PC-9 (cell line): ENCODE results near the gene YIPF2. TPM values are rescaled to one million over a fixed set of nuclear protein-coding genes. Genes with fewer than 3 reads are reported as not detected.

ENCODE experiments used
- BruUV-seq: library from RNA; stranded (reverse); fragments of 400-500 nt; replicated peaks from 2 replicates; lab custom pipeline; 2021; lab: Mats Ljungman, UMichigan
- CTCF ChIA-PET: fragments of 300-600 bp; sonication (Branson Sonifier 250); formaldehyde crosslinking; loops from one replicate; lab custom pipeline; 2022; ENCODE audit warnings: antibody characterized with exemption; lab: Charles Lee
- POLR2A ChIA-PET: fragments of 300-600 bp; sonication (Branson Sonifier 250); formaldehyde crosslinking; loops from one replicate; lab custom pipeline; 2022; ENCODE audit warnings: antibody characterized with exemption; ENCODE audit not compliant: unreplicated experiment; lab: Charles Lee
- DNase-seq, 2 experiments: peaks; one replicate each; pipeline versions ENCODE4 v3.0.0 to v3.0.0-alpha.2; 2015 to 2022; ENCODE audit warnings: mixed read lengths in 1 of 2
- H2AFZ ChIP-seq: fragments of 200-600 bp; sonication (generic); 2 replicates; pipeline ENCODE4 v1.8.1; 2017; ENCODE audit warnings: antibody characterized with exemption
- H3F3A ChIP-seq: fragments of 200-600 bp; sonication (generic); 2 replicates; pipeline ENCODE4 v1.8.1; 2017; ENCODE audit warnings: antibody characterized with exemption, mild to moderate bottlenecking, low read depth; ENCODE audit not compliant: insufficient read depth
- H3K27ac ChIP-seq: fragments of 200-600 bp; sonication (generic); 2 replicates; pipeline ENCODE4 v1.6.1; 2016; ENCODE audit warnings: mixed run types
- H3K27me3 ChIP-seq: fragments of 200-600 bp; sonication (generic); 2 replicates; pipeline ENCODE4 v1.6.1; 2016; ENCODE audit warnings: low read depth, mixed run types; ENCODE audit not compliant: insufficient read depth
- H3K36me3 ChIP-seq: fragments of 200-600 bp; sonication (generic); 2 replicates; pipeline ENCODE4 v1.6.1; 2016; ENCODE audit warnings: low read depth, mixed run types
- H3K4me1 ChIP-seq: fragments of 200-600 bp; sonication (generic); replicated peaks from 2 replicates; pipeline ENCODE4 v1.6.1; 2016; ENCODE audit warnings: mixed run types; ENCODE audit not compliant: insufficient read depth
- H3K4me2 ChIP-seq: fragments of 200-600 bp; sonication (generic); 2 replicates; pipeline ENCODE4 v1.6.1; 2017; ENCODE audit warnings: mixed run types
- H3K4me3 ChIP-seq: fragments of 200-600 bp; sonication (generic); 2 replicates; pipeline ENCODE4 v1.6.1; 2016; ENCODE audit warnings: mixed run types
- H3K79me2 ChIP-seq: fragments of 200-600 bp; sonication (generic); 2 replicates; pipeline ENCODE4 v1.6.1; 2017; ENCODE audit warnings: low read depth, mixed run types
- H3K9me2 ChIP-seq: fragments of 200-600 bp; sonication (generic); 2 replicates; pipeline ENCODE4 v1.8.1; 2017; ENCODE audit warnings: mild to moderate bottlenecking; ENCODE audit not compliant: insufficient read depth
- H3K9me3 ChIP-seq: fragments of 200-600 bp; sonication (generic); 2 replicates; pipeline ENCODE4 v1.8.1; 2016; ENCODE audit warnings: low read depth; ENCODE audit not compliant: insufficient read depth
- H4K20me1 ChIP-seq: fragments of 200-600 bp; sonication (generic); 2 replicates; pipeline ENCODE4 v1.8.1; 2017; ENCODE audit not compliant: insufficient read depth
- EZH2 ChIP-seq: fragments of 200-600 bp; sonication (generic); IDR thresholded peaks from 2 replicates; pipeline ENCODE4 v1.8.0; 2017; ENCODE audit warnings: antibody characterized with exemption, low read depth
- intact Hi-C: fragments of 100-400 bp; cut with micrococcal nuclease; formaldehyde crosslinking; loops from one replicate; pipeline ENCODE4 v1.10.0; 2022; ENCODE audit not compliant: unreplicated experiment
- total RNA-seq: library from RNA; stranded (reverse); gene quantifications from 2 replicates; pipeline ENCODE4 v1.2.3, GENCODE V29; 2021
- TF ChIP-seq, protein P1 (sequence below): fragments of 200-600 bp; sonication (generic); conservative IDR thresholded peaks from 2 replicates; pipeline ENCODE4 v1.6.1; 2017; ENCODE audit warnings: mixed run types, antibody characterized with exemption, mild to moderate bottlenecking, moderate library complexity

Gene YIPF2
- total RNA-seq, 1 experiment from 2014 or later = 60.2 TPM

GRCh38 chr19:10918359-10918758 is 10.1 kb downstream of the YIPF2 start:
- Histone ChIP-seq H3K4me1 (peaks cover 12% of the 10 kb centered on the region; the same call in 1 of the 2 replicates), H3F3A (peaks cover 49% of the 10 kb centered on the region), H3K36me3 (peaks cover 3% of the 10 kb centered on the region; the same call in 1 of the 2 replicates), H3K9me2 (no peaks in the 10 kb centered on the region), H2AFZ (no peak overlapping the region), H4K20me1 (0 out of 2 replicates have a peak, but pooled peaks cover 2% of the 10 kb centered on the region), H3K27me3 (no peaks in the 10 kb centered on the region), H3K4me2 (no peak overlapping the region), H3K4me3 (no peak overlapping the region), H3K79me2 (no peaks in the 10 kb centered on the region), H3K9me3 (no peaks in the 10 kb centered on the region), H3K27ac (no peak overlapping the region)
- ChIA-PET CTCF (no interaction called here), POLR2A (interaction anchor here (0.6 to 0.9 kb wide), 3 partner anchors 39 to 82 kb away, joined by 3 to 4 read pairs (median 4); partner anchors contain the start of gene TMED1)
- intact Hi-C loops = no loop called here
- no TSS peak for BruUV-seq
- peak in 1 of 2 experiments; percentile 9 for DNase-seq
- TF ChIP-seq EZH2 = no peak
- TF ChIP-seq, protein P1, sequence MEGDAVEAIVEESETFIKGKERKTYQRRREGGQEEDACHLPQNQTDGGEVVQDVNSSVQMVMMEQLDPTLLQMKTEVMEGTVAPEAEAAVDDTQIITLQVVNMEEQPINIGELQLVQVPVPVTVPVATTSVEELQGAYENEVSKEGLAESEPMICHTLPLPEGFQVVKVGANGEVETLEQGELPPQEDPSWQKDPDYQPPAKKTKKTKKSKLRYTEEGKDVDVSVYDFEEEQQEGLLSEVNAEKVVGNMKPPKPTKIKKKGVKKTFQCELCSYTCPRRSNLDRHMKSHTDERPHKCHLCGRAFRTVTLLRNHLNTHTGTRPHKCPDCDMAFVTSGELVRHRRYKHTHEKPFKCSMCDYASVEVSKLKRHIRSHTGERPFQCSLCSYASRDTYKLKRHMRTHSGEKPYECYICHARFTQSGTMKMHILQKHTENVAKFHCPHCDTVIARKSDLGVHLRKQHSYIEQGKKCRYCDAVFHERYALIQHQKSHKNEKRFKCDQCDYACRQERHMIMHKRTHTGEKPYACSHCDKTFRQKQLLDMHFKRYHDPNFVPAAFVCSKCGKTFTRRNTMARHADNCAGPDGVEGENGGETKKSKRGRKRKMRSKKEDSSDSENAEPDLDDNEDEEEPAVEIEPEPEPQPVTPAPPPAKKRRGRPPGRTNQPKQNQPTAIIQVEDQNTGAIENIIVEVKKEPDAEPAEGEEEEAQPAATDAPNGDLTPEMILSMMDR = no peak

GRCh38 chr19:10916602-10917001 is 11.8 kb downstream of the YIPF2 start:
- Histone ChIP-seq H3K9me3 (no peaks in the 10 kb centered on the region), H3K79me2 (no peaks in the 10 kb centered on the region), H3K4me2 (no peak overlapping the region), H3K27ac (no peak overlapping the region), H3K4me3 (no peak overlapping the region), H3K27me3 (no peaks in the 10 kb centered on the region), H3F3A (peaks cover 44% of the 10 kb centered on the region; the same call in 1 of the 2 replicates), H2AFZ (no peak overlapping the region), H3K4me1 (peaks cover 12% of the 10 kb centered on the region; the same call in 1 of the 2 replicates), H3K36me3 (0 out of 2 replicates have a peak, but pooled peaks cover 7% of the 10 kb centered on the region), H4K20me1 (no peaks in the 10 kb centered on the region), H3K9me2 (no peaks in the 10 kb centered on the region)
- no TSS peak for BruUV-seq
- DNase-seq = peak in 1 of 2 experiments; percentile 28
- ChIA-PET CTCF (no interaction called here), POLR2A (interaction anchor here (0.7 kb wide), 1 partner anchor 175 kb away, joined by 3 read pairs; no protein-coding TSS in a partner anchor)
- intact Hi-C loops = no loop called here
- TF ChIP-seq, protein P1 = no peak
- TF ChIP-seq EZH2 = no peak

- no peaks in the 10 kb centered on the region for H3K9me3 ChIP-seq
- CTCF ChIA-PET = interaction anchor here (0.5 to 0.6 kb wide), 2 partner anchors 93 to 1794 kb away, joined by 3 to 5 read pairs; no protein-coding TSS in a partner anchor
- H3K36me3 ChIP-seq = 0 out of 2 replicates have a peak, but pooled peaks cover 9% of the 10 kb centered on the region
- peak overlapping the region; percentile 17; the same call in 1 of the 2 replicates for H3K4me2 ChIP-seq
- H3K27me3 ChIP-seq = no peaks in the 10 kb centered on the region
- H3K9me2 ChIP-seq = no peaks in the 10 kb centered on the region
- H2AFZ ChIP-seq = no peak overlapping the region
- BruUV-seq = no TSS peak
- intact Hi-C loops = no loop called here
- peaks cover 36% of the 10 kb centered on the region; the same call in 1 of the 2 replicates for H3F3A ChIP-seq
- DNase-seq = peak; percentile 53 to 73
- H3K4me1 ChIP-seq = peaks cover 12% of the 10 kb centered on the region; the same call in 1 of the 2 replicates
- H4K20me1 ChIP-seq = no peaks in the 10 kb centered on the region
- H3K79me2 ChIP-seq = no peaks in the 10 kb centered on the region
- TF ChIP-seq EZH2 = no peak
- TF ChIP-seq, protein P1 = no peak
- no peak overlapping the region for H3K4me3 ChIP-seq
- H3K27ac ChIP-seq = no peak overlapping the region
- POLR2A ChIA-PET = interaction anchor here (0.6 kb wide), 1 partner anchor 466 kb away, joined by 4 read pairs; no protein-coding TSS in a partner anchor
These were observed 13.0 kb downstream of the YIPF2 start for GRCh38 chr19:10915130-10916091.
